ENCODE data around the gene ELANE. TPM values are rescaled to one million over a fixed set of nuclear protein-coding genes. Genes with fewer than 3 reads are reported as not detected.
A peak's percentile ranks its signal among the peaks of the same experiment; 100 is the strongest.
"Not testable (repeated sequence)": the region's sequence is repeated elsewhere in the genome, so short reads cannot be mapped to it uniquely, and the experiment has no call there.

Gene ELANE
- total RNA-seq, 1 experiment from 2014 or later = not detected

DNA sequence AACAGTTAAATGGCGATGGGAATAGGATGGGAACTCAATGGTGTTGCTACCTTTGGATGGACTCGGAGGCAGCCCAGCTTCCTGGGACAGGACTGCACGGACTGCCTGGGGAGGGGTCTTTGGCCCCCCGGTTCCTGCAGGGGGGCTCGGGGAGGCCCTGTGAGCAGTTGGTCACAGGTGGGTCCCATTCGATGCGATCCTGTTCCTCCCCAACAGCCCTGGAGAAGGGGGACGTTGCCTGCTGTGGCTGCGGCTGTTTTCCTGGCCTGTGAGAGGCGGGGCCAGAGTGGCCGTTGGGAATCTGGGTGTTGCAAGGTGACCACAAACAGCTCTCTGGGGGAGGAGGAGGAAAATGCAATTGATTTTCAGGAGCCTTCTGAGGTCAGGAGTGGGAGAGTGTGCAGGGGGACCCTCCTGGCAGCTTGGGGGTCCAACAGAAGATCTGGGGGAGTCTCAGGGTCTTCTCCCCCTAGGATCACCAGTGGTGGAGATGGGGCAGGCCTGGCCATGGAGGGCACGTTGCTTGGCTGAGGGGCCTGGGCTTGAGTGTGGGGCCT lies 28.5 kb upstream of the ELANE start:
- DNase-seq = peak; percentile 86
- Histone ChIP-seq H3K27me3 (ENCODE audit: control insufficient read depth, insufficient read depth, low read length) (no peaks in the 10 kb centered on the region; the same call in 1 of the 2 replicates), H3K4me3 (ENCODE audit: insufficient read depth, low read depth, low read length) (no peak overlapping the region)

DNA sequence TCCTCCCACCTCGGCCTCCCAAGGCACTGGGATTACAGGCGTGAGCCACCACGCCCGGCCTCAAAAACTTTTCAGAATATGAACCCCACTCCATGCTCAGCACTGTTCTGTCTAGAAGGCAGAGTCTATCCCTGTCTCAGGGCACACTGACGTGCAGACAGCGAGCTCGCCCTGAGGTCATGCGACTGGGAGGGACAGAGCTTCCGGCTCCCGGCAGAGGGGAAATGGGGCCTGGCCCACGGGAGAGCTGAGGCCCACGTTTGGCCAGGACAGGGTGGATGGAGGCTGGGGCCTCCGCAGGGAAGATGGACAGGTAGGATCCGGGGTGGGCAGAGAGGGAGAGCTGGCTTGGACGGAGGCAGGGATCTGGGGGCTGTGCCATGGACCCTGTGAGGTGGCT lies 27.2 kb upstream of the ELANE start:
- DNase-seq = peak; percentile 47
- no peaks in the 10 kb centered on the region; the same call in 1 of the 2 replicates for H3K27me3 ChIP-seq (ENCODE audit: control insufficient read depth, insufficient read depth, low read length)
- H3K36me3 ChIP-seq (replicated peaks; ENCODE audit: control insufficient read depth, insufficient read depth, low read length) = no peaks in the 10 kb centered on the region
- H3K4me3 ChIP-seq (ENCODE audit: insufficient read depth, low read depth, low read length) = no peak overlapping the region

More for the DNA sequence above, 28.5 kb upstream of the ELANE start:
- H3K36me3 ChIP-seq (replicated peaks; ENCODE audit: control insufficient read depth, insufficient read depth, low read length) = no peaks in the 10 kb centered on the region

GRCh38 chr19:825897-826644 lies 26.0 kb upstream of the ELANE start:
- H3K36me3 ChIP-seq (replicated peaks; ENCODE audit: control insufficient read depth, insufficient read depth, low read length) = no peaks in the 10 kb centered on the region
- no peaks in the 10 kb centered on the region for H3K27me3 ChIP-seq (ENCODE audit: control insufficient read depth, insufficient read depth, low read length)
- no peak overlapping the region for H3K4me3 ChIP-seq (ENCODE audit: insufficient read depth, low read depth, low read length)
- peak; percentile 16 for DNase-seq

- Histone ChIP-seq H3K4me3 (ENCODE audit: insufficient read depth, low read depth, low read length) (no peak overlapping the region), H3K27me3 (ENCODE audit: control insufficient read depth, insufficient read depth, low read length) (no peaks in the 10 kb centered on the region), H3K36me3 (replicated peaks; ENCODE audit: control insufficient read depth, insufficient read depth, low read length) (no peaks in the 10 kb centered on the region)
- no peak for DNase-seq
Observed at GRCh38 chr19:827314-827709, 24.8 kb upstream of the ELANE start.

DNA sequence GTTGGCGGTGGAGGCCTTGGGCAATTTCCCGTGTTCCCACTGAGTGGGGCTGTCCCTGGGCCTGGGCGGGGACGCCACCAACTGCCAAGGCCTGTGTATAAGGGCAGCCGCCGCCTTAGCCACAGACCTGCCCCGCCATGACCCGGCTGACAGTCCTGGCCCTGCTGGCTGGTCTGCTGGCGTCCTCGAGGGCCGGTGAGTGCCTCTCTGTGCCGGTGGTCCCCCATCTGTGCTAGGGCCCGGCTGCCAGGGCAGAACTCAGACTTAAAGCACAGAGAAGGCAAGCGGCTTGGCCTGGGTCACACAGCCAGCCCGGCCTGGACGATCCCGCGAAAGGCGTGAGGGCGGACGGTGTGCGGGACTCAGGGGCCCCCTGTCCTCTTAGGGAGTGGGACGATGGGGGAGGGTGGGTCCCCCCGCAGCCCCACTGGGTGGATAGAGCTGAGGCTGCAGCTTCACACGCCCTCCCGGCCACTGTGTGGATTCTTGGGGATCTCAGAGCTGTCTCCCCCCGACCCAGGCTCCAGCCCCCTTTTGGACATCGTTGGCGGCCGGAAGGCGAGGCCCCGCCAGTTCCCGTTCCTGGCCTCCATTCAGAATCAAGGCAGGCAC lies 24.3 kb upstream of the ELANE start, which contains the start of gene AZU1:
TSS of gene AZU1 (plus strand) at position 128 of the 612 bp plus-strand sequence. CDS start at position 138, 10 bp downstream.
- no peak within 1 kb of the TSS for H3K4me3 ChIP-seq (ENCODE audit: insufficient read depth, low read depth, low read length)
- H3K36me3 ChIP-seq (replicated peaks; ENCODE audit: control insufficient read depth, insufficient read depth, low read length) = no peaks in the 10 kb centered on the region
- no peaks in the 10 kb centered on the region for H3K27me3 ChIP-seq (ENCODE audit: control insufficient read depth, insufficient read depth, low read length)
- no peak for DNase-seq

GRCh38 chr19:829129-829758 lies 22.9 kb upstream of the ELANE start:
- no peaks in the 10 kb centered on the region for H3K36me3 ChIP-seq (replicated peaks; ENCODE audit: control insufficient read depth, insufficient read depth, low read length)
- no peak overlapping the region for H3K4me3 ChIP-seq (ENCODE audit: insufficient read depth, low read depth, low read length)
- no peak for DNase-seq
- no peaks in the 10 kb centered on the region for H3K27me3 ChIP-seq (ENCODE audit: control insufficient read depth, insufficient read depth, low read length)

GRCh38 chr19:831407-832369 lies 20.4 kb upstream of the ELANE start:
- no peak for DNase-seq
- H3K27me3 ChIP-seq (ENCODE audit: control insufficient read depth, insufficient read depth, low read length) = no peaks in the 10 kb centered on the region
- H3K4me3 ChIP-seq (ENCODE audit: insufficient read depth, low read depth, low read length) = no peak overlapping the region
- H3K36me3 ChIP-seq (replicated peaks; ENCODE audit: control insufficient read depth, insufficient read depth, low read length) = no peaks in the 10 kb centered on the region

DNA sequence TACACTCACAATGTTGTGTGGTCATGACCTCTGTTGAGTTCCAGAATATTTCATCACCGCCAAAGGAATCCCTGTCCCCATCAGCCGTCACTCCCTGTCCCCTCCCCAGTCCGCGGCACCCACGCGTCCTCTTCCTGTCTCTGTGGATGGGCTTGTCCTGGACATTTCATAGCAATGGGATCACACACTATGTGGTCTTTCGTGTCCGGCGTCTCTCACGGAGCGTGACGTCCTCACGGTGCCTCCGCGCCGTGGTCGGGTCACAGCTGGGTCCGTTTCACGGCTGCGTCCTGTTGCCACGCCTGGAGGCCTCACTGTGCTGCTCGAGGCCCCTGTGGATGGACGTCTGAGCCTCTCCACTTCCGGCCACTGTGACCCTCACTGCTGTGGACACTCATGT lies 17.9 kb upstream of the ELANE start:
- DNase-seq = no peak
- no peaks in the 10 kb centered on the region for H3K36me3 ChIP-seq (replicated peaks; ENCODE audit: control insufficient read depth, insufficient read depth, low read length)
- no peaks in the 10 kb centered on the region for H3K27me3 ChIP-seq (ENCODE audit: control insufficient read depth, insufficient read depth, low read length)
- H3K4me3 ChIP-seq (ENCODE audit: insufficient read depth, low read depth, low read length) = no peak overlapping the region

GRCh38 chr19:835210-835810 lies 16.8 kb upstream of the ELANE start:
- Histone ChIP-seq H3K27me3 (ENCODE audit: control insufficient read depth, insufficient read depth, low read length) (no peaks in the 10 kb centered on the region), H3K4me3 (ENCODE audit: insufficient read depth, low read depth, low read length) (no peak overlapping the region), H3K36me3 (replicated peaks; ENCODE audit: control insufficient read depth, insufficient read depth, low read length) (no peaks in the 10 kb centered on the region)
- DNase-seq = peak; percentile 71

DNA sequence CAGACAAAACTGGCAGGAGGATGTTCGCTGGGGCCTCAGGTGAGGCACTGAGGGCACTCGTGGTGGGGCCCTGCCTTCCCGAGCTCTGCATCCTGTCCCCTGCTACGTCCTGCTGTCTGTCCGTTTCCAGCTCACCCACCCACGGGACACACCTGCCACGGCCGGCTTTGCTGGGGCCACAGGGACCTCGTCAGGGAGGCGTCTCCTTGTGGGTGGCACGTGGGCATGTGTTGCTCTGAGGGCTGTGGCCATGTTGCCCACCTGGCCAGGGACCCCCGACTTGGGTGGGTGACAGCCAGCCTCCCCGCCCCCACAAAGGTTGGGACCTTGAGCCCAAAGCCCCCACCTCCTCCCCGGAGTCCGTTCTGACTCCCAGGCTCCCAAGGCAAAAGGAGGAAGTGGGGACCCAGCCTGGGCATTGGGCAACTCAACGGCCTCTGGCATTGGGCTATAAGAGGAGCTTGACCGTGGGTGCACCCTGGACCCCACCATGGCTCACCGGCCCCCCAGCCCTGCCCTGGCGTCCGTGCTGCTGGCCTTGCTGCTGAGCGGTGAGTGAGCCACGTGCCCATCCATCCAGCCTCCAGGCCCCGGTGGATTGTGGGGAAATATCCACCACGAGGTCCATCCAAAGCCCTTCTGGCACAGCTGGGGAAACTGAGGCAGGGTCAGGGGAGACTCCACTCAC lies 11.4 kb upstream of the ELANE start, which contains the start of gene PRTN3:
TSS of gene PRTN3 (plus strand) at position 481 of the 688 bp plus-strand sequence. CDS start at position 491, 10 bp downstream.
- peaks cover 15% of the 10 kb centered on the region for H3K27me3 ChIP-seq (ENCODE audit: control insufficient read depth, insufficient read depth, low read length)
- DNase-seq = no peak
- no peak within 1 kb of the TSS for H3K4me3 ChIP-seq (ENCODE audit: insufficient read depth, low read depth, low read length)
- H3K36me3 ChIP-seq (replicated peaks; ENCODE audit: control insufficient read depth, insufficient read depth, low read length) = no peaks in the 10 kb centered on the region

GRCh38 chr19:842802-843179 lies 9.3 kb upstream of the ELANE start:
- not testable (repeated sequence) for DNase-seq; H3K4me3 ChIP-seq (ENCODE audit: insufficient read depth, low read depth, low read length); H3K36me3 ChIP-seq (replicated peaks; ENCODE audit: control insufficient read depth, insufficient read depth, low read length)
- H3K27me3 ChIP-seq (ENCODE audit: control insufficient read depth, insufficient read depth, low read length) = peaks cover 15% of the 10 kb centered on the region

DNA sequence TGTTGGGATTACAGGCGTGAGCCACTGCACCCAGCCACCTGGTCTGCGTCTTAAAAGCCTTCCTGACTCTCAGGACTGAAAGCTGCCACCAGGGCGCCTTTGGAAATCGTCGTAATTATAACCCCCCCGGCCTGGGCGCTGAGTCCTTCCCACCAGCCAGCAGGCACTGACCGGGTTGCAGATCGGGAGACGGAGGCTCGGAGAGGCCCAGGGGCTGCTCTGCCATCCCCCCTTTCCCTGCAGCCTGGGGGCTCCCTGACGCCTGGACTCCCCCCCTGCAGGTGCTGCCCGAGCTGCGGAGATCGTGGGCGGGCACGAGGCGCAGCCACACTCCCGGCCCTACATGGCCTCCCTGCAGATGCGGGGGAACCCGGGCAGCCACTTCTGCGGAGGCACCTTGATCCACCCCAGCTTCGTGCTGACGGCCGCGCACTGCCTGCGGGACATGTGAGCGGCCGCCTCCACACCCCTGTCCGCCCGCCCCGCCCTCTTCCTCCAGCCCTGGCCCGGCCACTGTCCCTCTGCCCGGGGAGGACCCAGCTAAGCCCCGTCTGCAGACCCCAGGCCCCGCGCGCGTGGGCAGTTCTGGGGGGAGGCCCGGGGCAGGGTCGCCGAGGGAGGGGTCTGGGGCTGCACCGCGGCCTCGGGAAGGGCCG lies 8.8 kb upstream of the ELANE start:
- H3K27me3 ChIP-seq (ENCODE audit: control insufficient read depth, insufficient read depth, low read length) = peaks cover 15% of the 10 kb centered on the region
- no peaks in the 10 kb centered on the region for H3K36me3 ChIP-seq (replicated peaks; ENCODE audit: control insufficient read depth, insufficient read depth, low read length)
- peak overlapping the region; percentile 32 for H3K4me3 ChIP-seq (ENCODE audit: insufficient read depth, low read depth, low read length)
- DNase-seq = peak; percentile 87

Measured in H7 (cell line).